Colonic mucosa (tissue), 4 donors: ENCODE measurements around the gene PLCD3. TPM values are rescaled to one million over a fixed set of nuclear protein-coding genes. Genes with fewer than 3 reads are reported as not detected.

Source experiments
- DNase-seq: peaks from one replicate; pipeline ENCODE4 v3.0.0-alpha.2; 2020
- H3K27ac ChIP-seq: fragments of 200-600 bp; one replicate; pipeline ENCODE4 v1.8.0; 2021
- H3K27me3 ChIP-seq: fragments of 200-600 bp; one replicate; pipeline ENCODE4 v1.8.0; 2021
- H3K36me3 ChIP-seq: fragments of 200-600 bp; one replicate; pipeline ENCODE4 v1.8.0; 2021
- H3K4me1 ChIP-seq: fragments of 200-600 bp; one replicate; pipeline ENCODE4 v1.8.0; 2021; ENCODE audit warnings: mild to moderate bottlenecking
- H3K4me3 ChIP-seq: fragments of 200-600 bp; one replicate; pipeline ENCODE4 v1.8.0; 2021
- H3K9ac ChIP-seq, 2 donors: one replicate each; pipeline ENCODE4 v1.7.0; 2013; ENCODE audit warnings: control low read depth in 2 of 2, low read depth in 2 of 2, low read length in 2 of 2
- H3K9me3 ChIP-seq: fragments of 200-600 bp; one replicate; pipeline ENCODE4 v1.8.0; 2021
- CTCF ChIP-seq: fragments of 200-600 bp; IDR thresholded peaks from one replicate; pipeline ENCODE4 v1.8.0; 2022; ENCODE audit warnings: antibody characterized with exemption, mild to moderate bottlenecking
- intact Hi-C: fragments of 100-400 bp; cut with DNase I; formaldehyde crosslinking; loops from one replicate; pipeline ENCODE4 v1.14.1; 2022
- total RNA-seq, 2 donors: library from RNA; stranded (reverse); fragmentation: NEBNext Ultra II Directional in 1 of 2; extraction: Animal tissue kit (Norgen Biotek cat#: 25700) in 1 of 2; gene quantifications; one replicate each; pipeline ENCODE4 v1.2.1, GENCODE V29; 2021
- donor health status: healthy.
- donor health status: DM: no; HTN: no; CAD: no.
- donor health status: DM: no; HTN: no; CAD: no.

PLCD3 gene
- total RNA-seq, 2 donors from 2014 or later, result 300 to 312 TPM

- DNase-seq, result no peak
- no peaks in the 10 kb centered on the region for H3K36me3 ChIP-seq
- intact Hi-C loops, result no loop called here
Observed at GRCh38 chr17:45116434-45117016, 15.8 kb downstream of the PLCD3 start.

GRCh38 chr17:45115871-45116270 is 16.4 kb downstream of the PLCD3 start:
- TF ChIP-seq CTCF, result no peak
- Histone ChIP-seq H3K27ac (no peak overlapping the region), H3K9me3 (no peaks in the 10 kb centered on the region), H3K4me1 (no peaks in the 10 kb centered on the region), H3K27me3 (no peaks in the 10 kb centered on the region), H3K4me3 (no peak overlapping the region), H3K36me3 (no peaks in the 10 kb centered on the region), H3K9ac (no peak overlapping the region)
- no peak for DNase-seq
- intact Hi-C loops, result no loop called here

More at GRCh38 chr17:45116434-45117016, 15.8 kb downstream of the PLCD3 start:
- Histone ChIP-seq H3K4me3 (no peak overlapping the region), H3K9me3 (no peaks in the 10 kb centered on the region), H3K27ac (no peak overlapping the region), H3K27me3 (no peaks in the 10 kb centered on the region), H3K4me1 (no peaks in the 10 kb centered on the region), H3K9ac (no peak overlapping the region)
- TF ChIP-seq CTCF, result no peak

GRCh38 chr17:45115015-45115625 is 17.2 kb downstream of the PLCD3 start:
- H3K4me3 ChIP-seq, result no peak overlapping the region
- H3K27ac ChIP-seq, result no peak overlapping the region
- no peaks in the 10 kb centered on the region for H3K9me3 ChIP-seq
- intact Hi-C loops, result no loop called here
- no peaks in the 10 kb centered on the region for H3K36me3 ChIP-seq
- H3K4me1 ChIP-seq, result no peaks in the 10 kb centered on the region
- no peaks in the 10 kb centered on the region for H3K27me3 ChIP-seq
- H3K9ac ChIP-seq, result no peak overlapping the region
- no peak for TF ChIP-seq CTCF
- DNase-seq, result no peak

- DNase-seq, result no peak
- Histone ChIP-seq H3K9me3 (no peaks in the 10 kb centered on the region), H3K4me1 (no peaks in the 10 kb centered on the region), H3K27me3 (no peaks in the 10 kb centered on the region), H3K9ac (no peak overlapping the region), H3K36me3 (no peaks in the 10 kb centered on the region), H3K4me3 (no peak overlapping the region), H3K27ac (no peak overlapping the region)
- intact Hi-C loops, result no loop called here
- TF ChIP-seq CTCF, result no peak
Observed at GRCh38 chr17:45114117-45114932, 18.0 kb downstream of the PLCD3 start.

- H3K36me3 ChIP-seq, result no peaks in the 10 kb centered on the region
- no peaks in the 10 kb centered on the region for H3K27me3 ChIP-seq
- intact Hi-C loops, result no loop called here
- H3K27ac ChIP-seq, result no peak overlapping the region
- H3K9ac ChIP-seq, result no peak overlapping the region
- no peak for DNase-seq
- no peak overlapping the region for H3K4me3 ChIP-seq
- no peaks in the 10 kb centered on the region for H3K4me1 ChIP-seq
- H3K9me3 ChIP-seq, result no peaks in the 10 kb centered on the region
- no peak for TF ChIP-seq CTCF
Observed at GRCh38 chr17:45113424-45113754, 18.9 kb downstream of the PLCD3 start.
